Activated CD8-positive, alpha-beta T cell treated with anti-CD3 and anti-CD28 coated beads for 36 hours (primary cell): ENCODE measurements around the gene AP3B1. TPM values are rescaled to one million over a fixed set of nuclear protein-coding genes. Genes with fewer than 3 reads are reported as not detected.

ENCODE experiments used
- ATAC-seq: fragments of 200-7000 bp; cut with Tn5 transposase; one replicate; pipeline ENCODE4 v1.10.0; 2021; ENCODE audit warnings: mild to moderate bottlenecking, moderate library complexity
- CTCF ChIA-PET: fragments of 350-600 bp; sonication (Branson Sonifier 250); formaldehyde crosslinking; loops from one replicate; lab custom pipeline; 2021; ENCODE audit warnings: antibody characterized with exemption; lab: Charles Lee
- POLR2A ChIA-PET: fragments of 350-600 bp; sonication (Branson Sonifier 250); formaldehyde crosslinking; loops from one replicate; lab custom pipeline; 2021; ENCODE audit warnings: antibody characterized with exemption; lab: Charles Lee
- DNase-seq: peaks from one replicate; pipeline ENCODE4 v3.0.0-alpha.2; 2020
- H3K27ac Mint-ChIP-seq: one replicate; pipeline ENCODE4 v1.8.0; 2021; ENCODE audit warnings: mild to moderate bottlenecking, mixed read lengths
- H3K27me3 Mint-ChIP-seq: one replicate; pipeline ENCODE4 v1.8.0; 2021; ENCODE audit warnings: mixed read lengths
- H3K36me3 Mint-ChIP-seq: one replicate; pipeline ENCODE4 v1.8.0; 2021; ENCODE audit warnings: low read depth, mixed read lengths
- H3K4me1 Mint-ChIP-seq: one replicate; pipeline ENCODE4 v1.8.0; 2021; ENCODE audit warnings: low read depth, mixed read lengths
- H3K4me3 Mint-ChIP-seq: one replicate; pipeline ENCODE4 v1.8.0; 2021; ENCODE audit warnings: mild to moderate bottlenecking, moderate library complexity, mixed read lengths
- H3K9me3 Mint-ChIP-seq: one replicate; pipeline ENCODE4 v1.8.0; 2021; ENCODE audit warnings: mixed read lengths
- intact Hi-C: fragments of 100-400 bp; cut with micrococcal nuclease; formaldehyde crosslinking; loops from one replicate; pipeline ENCODE4 v1.10.0; 2022
- total RNA-seq, 2 experiments: library from RNA; stranded (reverse); gene quantifications; one replicate each; pipeline ENCODE4 v1.2.3, GENCODE V29; 2021
- TF ChIP-seq, protein P1 (sequence below): fragments of 200-600 bp; IDR thresholded peaks from one replicate; pipeline ENCODE4 v1.8.0; 2022; ENCODE audit warnings: antibody characterized with exemption, mild to moderate bottlenecking

AP3B1 gene
- total RNA-seq, 2 experiments from 2014 or later = 33.0 to 34.4 TPM

GRCh38 chr5:78126536-78126935, 168.0 kb downstream of the AP3B1 start:
- ChIA-PET CTCF (no interaction called here), POLR2A (no interaction called here)
- Mint-ChIP-seq H3K27ac (no peak overlapping the region), H3K27me3 (no peaks in the 10 kb centered on the region), H3K9me3 (no peaks in the 10 kb centered on the region), H3K36me3 (peaks cover 31% of the 10 kb centered on the region), H3K4me3 (no peak overlapping the region), H3K4me1 (peaks cover 2% of the 10 kb centered on the region)
- intact Hi-C loops = no loop called here
- TF ChIP-seq, protein P1, sequence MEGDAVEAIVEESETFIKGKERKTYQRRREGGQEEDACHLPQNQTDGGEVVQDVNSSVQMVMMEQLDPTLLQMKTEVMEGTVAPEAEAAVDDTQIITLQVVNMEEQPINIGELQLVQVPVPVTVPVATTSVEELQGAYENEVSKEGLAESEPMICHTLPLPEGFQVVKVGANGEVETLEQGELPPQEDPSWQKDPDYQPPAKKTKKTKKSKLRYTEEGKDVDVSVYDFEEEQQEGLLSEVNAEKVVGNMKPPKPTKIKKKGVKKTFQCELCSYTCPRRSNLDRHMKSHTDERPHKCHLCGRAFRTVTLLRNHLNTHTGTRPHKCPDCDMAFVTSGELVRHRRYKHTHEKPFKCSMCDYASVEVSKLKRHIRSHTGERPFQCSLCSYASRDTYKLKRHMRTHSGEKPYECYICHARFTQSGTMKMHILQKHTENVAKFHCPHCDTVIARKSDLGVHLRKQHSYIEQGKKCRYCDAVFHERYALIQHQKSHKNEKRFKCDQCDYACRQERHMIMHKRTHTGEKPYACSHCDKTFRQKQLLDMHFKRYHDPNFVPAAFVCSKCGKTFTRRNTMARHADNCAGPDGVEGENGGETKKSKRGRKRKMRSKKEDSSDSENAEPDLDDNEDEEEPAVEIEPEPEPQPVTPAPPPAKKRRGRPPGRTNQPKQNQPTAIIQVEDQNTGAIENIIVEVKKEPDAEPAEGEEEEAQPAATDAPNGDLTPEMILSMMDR = no peak
- no peak for ATAC-seq
- DNase-seq = no peak

GRCh38 chr5:78116167-78116566, 178.3 kb downstream of the AP3B1 start:
- DNase-seq (no peak), ATAC-seq (no peak)
- CTCF ChIA-PET = no interaction called here
- intact Hi-C loops = no loop called here
- Mint-ChIP-seq H3K36me3 (peaks cover 41% of the 10 kb centered on the region), H3K27me3 (no peaks in the 10 kb centered on the region), H3K9me3 (no peaks in the 10 kb centered on the region), H3K4me3 (no peak overlapping the region), H3K4me1 (no peaks in the 10 kb centered on the region), H3K27ac (no peak overlapping the region)
- POLR2A ChIA-PET = no interaction called here
- TF ChIP-seq, protein P1 = no peak

DNA sequence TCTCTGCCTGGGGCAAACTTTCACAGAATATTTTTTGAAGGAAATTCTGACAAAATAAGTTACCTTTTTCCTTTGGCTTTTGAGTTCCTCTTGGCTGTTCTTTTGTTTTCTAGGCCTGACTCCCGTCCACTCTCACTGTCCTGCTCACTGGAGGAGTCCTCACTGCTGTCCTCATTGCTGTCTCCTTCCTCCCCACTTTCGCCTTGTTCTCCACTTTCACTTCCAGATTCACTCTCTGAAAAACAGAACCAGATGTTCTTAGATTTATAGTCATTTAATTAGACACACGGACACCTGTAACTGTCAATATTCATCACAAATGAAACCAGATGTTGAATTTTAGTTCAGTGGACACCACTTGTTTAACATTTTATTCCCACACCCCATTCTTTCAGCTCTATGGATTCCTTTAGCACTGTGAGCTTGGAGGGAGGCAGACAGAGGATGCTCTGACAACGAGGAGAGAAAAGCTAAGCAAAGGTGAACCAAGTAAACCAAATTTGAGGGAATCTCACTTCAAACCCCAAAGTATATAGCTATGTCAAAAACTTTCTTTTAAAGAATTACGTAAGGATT, 180.7 kb downstream of the AP3B1 start:
- no peaks in the 10 kb centered on the region for H3K9me3 Mint-ChIP-seq
- CTCF ChIA-PET = interaction anchor here (0.8 kb wide), 1 partner anchor 553 kb away, joined by 3 read pairs; no protein-coding TSS in a partner anchor
- H3K4me1 Mint-ChIP-seq = no peaks in the 10 kb centered on the region
- no peak for DNase-seq
- no peak overlapping the region for H3K4me3 Mint-ChIP-seq
- no peaks in the 10 kb centered on the region for H3K27me3 Mint-ChIP-seq
- POLR2A ChIA-PET = no interaction called here
- intact Hi-C loops = no loop called here
- TF ChIP-seq, protein P1 = no peak
- no peak for ATAC-seq
- H3K36me3 Mint-ChIP-seq = peaks cover 26% of the 10 kb centered on the region
- H3K27ac Mint-ChIP-seq = no peak overlapping the region

GRCh38 chr5:78112931-78113330, 181.6 kb downstream of the AP3B1 start:
- Mint-ChIP-seq H3K4me1 (no peaks in the 10 kb centered on the region), H3K36me3 (peaks cover 22% of the 10 kb centered on the region), H3K4me3 (no peak overlapping the region), H3K27ac (no peak overlapping the region), H3K27me3 (no peaks in the 10 kb centered on the region), H3K9me3 (no peaks in the 10 kb centered on the region)
- no peak for ATAC-seq
- POLR2A ChIA-PET = no interaction called here
- CTCF ChIA-PET = no interaction called here
- DNase-seq = no peak
- intact Hi-C loops = no loop called here
- TF ChIP-seq, protein P1 = no peak

- POLR2A ChIA-PET = no interaction called here
- no peaks in the 10 kb centered on the region for H3K9me3 Mint-ChIP-seq
- no peak overlapping the region for H3K27ac Mint-ChIP-seq
- no peaks in the 10 kb centered on the region for H3K27me3 Mint-ChIP-seq
- DNase-seq = no peak
- H3K4me1 Mint-ChIP-seq = no peaks in the 10 kb centered on the region
- peaks cover 31% of the 10 kb centered on the region for H3K36me3 Mint-ChIP-seq
- H3K4me3 Mint-ChIP-seq = no peak overlapping the region
- CTCF ChIA-PET = no interaction called here
- no peak for ATAC-seq
- TF ChIP-seq, protein P1 = no peak
- intact Hi-C loops = no loop called here
These were observed 184.6 kb downstream of the AP3B1 start for GRCh38 chr5:78109891-78110324.
